Adrenal gland (tissue), 5 donors: Measurements from ENCODE around the gene FKBP6.

Experiments
- POLR2A ChIP-seq, 2 donors: fragments of 450-650 bp; IDR thresholded peaks; one replicate each; pipeline ENCODE4 v1.6.1; 2017; ENCODE audit warnings: antibody characterized with exemption in 2 of 2, mild to moderate bottlenecking in 2 of 2, moderate library complexity in 1 of 2
- TF ChIP-seq, protein P1 (sequence below), 6 experiments: fragments of 450-650 bp in 4 of 6; fragments of 200-600 bp in 2 of 6; sonication (generic) in 1 of 6; IDR thresholded peaks; 1 replicate in 5 of 6; 2 replicates in 1 of 6; pipeline versions ENCODE4 v1.5.1 to v1.8.0; 2016 to 2021; ENCODE audit warnings: antibody characterized with exemption in 6 of 6, mild to moderate bottlenecking in 2 of 6, moderate library complexity in 1 of 6
- donor health status: DM: no; HTN: no; CAD: no.

DNA sequence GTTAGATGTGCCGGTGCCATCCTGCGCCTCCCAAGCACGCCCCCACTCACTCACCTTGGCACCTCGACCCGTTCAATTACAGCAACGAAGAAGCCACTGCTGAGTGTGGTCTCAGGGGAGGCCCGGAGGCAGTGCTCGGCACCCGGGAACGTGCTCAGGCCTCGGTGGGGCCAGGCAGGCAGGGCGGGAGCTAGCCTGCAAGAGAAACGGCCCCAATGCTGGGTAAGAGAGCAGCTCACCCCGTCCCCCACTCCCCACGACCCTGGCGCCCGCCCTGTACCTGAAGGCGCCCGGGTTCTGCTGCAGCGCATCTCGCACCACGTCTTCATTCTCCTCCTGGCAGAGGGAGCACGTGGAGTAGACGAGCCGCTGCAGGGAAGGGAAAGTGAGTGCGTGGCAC, 24.4 kb upstream of the FKBP6 start:
- TF ChIP-seq, protein P1, sequence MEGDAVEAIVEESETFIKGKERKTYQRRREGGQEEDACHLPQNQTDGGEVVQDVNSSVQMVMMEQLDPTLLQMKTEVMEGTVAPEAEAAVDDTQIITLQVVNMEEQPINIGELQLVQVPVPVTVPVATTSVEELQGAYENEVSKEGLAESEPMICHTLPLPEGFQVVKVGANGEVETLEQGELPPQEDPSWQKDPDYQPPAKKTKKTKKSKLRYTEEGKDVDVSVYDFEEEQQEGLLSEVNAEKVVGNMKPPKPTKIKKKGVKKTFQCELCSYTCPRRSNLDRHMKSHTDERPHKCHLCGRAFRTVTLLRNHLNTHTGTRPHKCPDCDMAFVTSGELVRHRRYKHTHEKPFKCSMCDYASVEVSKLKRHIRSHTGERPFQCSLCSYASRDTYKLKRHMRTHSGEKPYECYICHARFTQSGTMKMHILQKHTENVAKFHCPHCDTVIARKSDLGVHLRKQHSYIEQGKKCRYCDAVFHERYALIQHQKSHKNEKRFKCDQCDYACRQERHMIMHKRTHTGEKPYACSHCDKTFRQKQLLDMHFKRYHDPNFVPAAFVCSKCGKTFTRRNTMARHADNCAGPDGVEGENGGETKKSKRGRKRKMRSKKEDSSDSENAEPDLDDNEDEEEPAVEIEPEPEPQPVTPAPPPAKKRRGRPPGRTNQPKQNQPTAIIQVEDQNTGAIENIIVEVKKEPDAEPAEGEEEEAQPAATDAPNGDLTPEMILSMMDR (IDR thresholded peaks at IDR 0.05) = no peak
- no peak for TF ChIP-seq POLR2A (IDR thresholded peaks at IDR 0.05)
